GM19438 (cell line): ENCODE data around the gene C1QTNF3.

Experiments
- ATAC-seq: cut with Tn5 transposase; IDR thresholded peaks from one replicate; pipeline ENCODE4 v1.9.1; 2021; ENCODE audit warnings: low read depth; ENCODE audit not compliant: unreplicated experiment

The C1QTNF3 gene

GRCh38 chr5:34002629-34003328, 40.2 kb downstream of the C1QTNF3 start:
- no peak for ATAC-seq

- ATAC-seq = no peak
Measured at GRCh38 chr5:34001241-34001841, 41.7 kb downstream of the C1QTNF3 start.

DNA sequence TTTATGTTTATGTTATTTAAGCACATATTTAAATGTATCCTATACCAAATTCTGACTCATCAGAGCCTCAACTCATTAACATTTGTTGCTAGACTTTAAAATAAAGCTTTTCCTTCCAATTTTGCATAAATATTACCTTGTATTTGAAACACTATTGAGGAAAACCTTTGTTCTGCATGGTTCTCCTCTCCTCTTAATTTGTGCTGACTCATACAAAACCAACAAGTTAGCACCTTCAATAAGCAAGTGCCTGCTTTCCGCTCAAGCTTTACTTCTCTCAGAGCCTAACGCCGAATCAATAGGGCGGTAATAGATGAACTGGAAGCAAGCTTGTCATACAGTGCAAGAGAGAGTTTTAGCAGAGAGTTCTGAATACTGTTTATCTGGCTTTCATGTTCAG, 43.0 kb downstream of the C1QTNF3 start:
- no peak for ATAC-seq

GRCh38 chr5:33997331-33997983, 45.6 kb downstream of the C1QTNF3 start:
- no peak for ATAC-seq

DNA sequence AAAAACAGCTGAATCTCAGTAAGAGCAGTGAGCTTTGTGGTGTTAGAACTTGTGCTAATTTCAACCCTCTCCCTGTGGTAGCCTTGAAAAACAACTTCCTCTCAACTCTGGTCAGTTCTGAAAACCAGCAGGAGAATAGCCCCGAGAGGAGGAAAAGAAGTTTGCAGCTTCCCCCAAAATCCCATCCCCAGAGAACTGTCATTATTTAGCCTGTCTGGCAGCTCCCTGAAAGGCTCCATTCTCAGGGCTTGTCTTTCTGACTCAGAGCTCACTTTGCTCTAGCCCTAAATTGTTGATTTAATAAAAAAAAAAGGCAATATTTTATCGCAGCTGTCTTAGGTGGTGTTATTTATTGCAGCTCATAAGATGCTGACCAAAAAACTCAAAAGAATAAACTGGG, 47.1 kb downstream of the C1QTNF3 start:
- ATAC-seq = no peak

GRCh38 chr5:33994845-33995244, 48.2 kb downstream of the C1QTNF3 start:
- no peak for ATAC-seq

GRCh38 chr5:33992864-33993263, 50.1 kb downstream of the C1QTNF3 start:
- no peak for ATAC-seq

DNA sequence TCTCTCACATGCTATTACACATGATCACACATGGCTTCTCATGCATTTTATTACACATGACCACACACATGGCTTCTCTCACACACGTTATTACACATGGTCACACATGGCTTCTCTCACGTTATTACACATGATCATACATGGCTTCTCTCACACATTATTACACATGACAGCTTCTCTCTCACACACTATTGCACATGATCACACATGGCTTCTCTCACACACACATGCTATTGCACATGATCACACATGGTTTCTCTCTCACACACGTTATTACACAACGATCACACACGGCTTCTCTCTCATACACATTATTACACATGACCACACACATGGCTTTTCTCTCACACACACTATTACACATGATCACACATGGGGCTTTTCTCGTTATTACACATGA, 57.6 kb downstream of the C1QTNF3 start:
- no peak for ATAC-seq

- no peak for ATAC-seq
Measured at GRCh38 chr5:33984671-33985124, 58.3 kb downstream of the C1QTNF3 start, which contains the start of gene SLC45A2. Gene SLC45A2 (minus strand): TSS chr5:33984693. CDS start chr5:33984583, 110 bp downstream.

DNA sequence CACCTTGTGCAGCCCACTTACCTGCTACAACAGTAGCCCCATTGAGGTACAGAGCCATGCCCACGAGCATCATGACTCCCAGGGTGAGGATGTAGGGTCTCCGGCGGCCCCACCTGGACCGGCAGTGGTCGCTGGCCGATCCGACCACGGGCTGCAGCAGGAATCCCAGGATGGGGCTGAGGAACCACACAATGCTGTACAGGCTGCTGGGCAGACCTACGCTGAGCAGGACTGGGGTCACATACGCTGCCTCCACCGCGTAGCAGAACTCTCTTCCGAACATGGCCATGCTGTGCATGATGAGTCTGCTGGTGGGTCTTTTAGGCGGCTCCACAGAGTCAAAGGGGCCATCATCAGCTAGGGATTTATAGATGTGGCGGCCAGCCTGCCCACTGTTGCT, 58.8 kb downstream of the C1QTNF3 start:
- no peak for ATAC-seq

DNA sequence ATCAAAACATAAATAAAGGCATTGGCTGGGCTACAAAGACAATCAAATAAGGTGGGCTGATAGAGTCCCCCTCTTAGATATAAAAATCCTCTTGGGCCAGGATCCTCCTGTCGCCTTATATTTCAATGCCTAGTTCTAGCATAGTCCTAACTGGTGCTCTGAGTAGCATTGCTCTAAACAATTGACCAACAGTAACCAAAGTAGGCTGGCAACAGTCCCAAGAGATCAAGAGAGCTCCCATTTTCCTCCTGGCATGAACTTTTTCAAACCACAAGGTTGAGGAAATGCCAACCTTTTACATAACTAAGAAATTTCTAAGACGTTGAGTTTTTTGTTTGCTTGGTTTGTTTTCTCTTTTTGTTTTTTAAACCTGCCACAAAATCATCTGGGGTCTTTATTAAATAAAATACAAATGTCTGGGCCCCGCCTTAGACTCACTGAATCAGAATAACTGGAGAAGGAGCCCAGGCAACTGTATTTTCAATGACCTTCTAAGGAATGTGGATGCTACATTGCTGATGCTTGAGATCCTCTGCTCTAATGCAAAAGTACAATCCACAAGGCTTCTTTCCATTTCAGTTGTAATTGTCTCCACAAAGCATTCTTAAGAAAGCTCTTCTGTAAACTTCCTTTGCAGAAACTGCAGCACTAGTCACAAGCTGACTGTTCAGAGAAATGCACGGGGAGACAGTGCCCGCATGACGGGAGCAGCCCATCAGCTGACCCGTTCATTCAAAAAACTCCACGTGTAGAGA, 61.4 kb downstream of the C1QTNF3 start:
- ATAC-seq = no peak

- ATAC-seq = no peak
Measured at GRCh38 chr5:33980030-33980429, 63.0 kb downstream of the C1QTNF3 start.

GRCh38 chr5:33978306-33978705, 64.7 kb downstream of the C1QTNF3 start:
- no peak for ATAC-seq

- no peak for ATAC-seq
Measured at GRCh38 chr5:33976307-33976706, 66.7 kb downstream of the C1QTNF3 start.

- ATAC-seq = no peak
Measured at GRCh38 chr5:33975852-33976251, 67.2 kb downstream of the C1QTNF3 start.

DNA sequence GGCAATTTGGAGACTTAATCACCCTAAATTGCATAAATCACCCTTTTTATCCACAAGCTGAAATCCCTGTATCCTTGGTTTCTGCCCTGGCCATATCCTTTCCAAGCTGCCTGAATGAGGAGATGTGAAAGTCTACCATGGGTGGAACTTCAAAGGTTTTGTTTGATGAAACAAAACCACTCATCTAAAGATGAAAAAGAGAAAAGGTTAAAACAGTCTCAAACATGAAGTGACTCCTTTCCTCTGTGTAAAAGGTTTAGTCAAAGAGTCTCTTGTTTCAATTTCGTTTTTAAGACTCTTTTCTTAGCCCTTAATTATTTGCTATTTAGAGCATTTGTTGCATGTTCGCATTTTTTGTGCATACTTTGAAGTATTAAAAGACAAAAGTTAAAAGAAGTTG, 69.7 kb downstream of the C1QTNF3 start:
- ATAC-seq = no peak

- no peak for ATAC-seq
Measured at GRCh38 chr5:33969572-33970452, 73.2 kb downstream of the C1QTNF3 start.

GRCh38 chr5:33968211-33969005, 74.6 kb downstream of the C1QTNF3 start:
- ATAC-seq = no peak
